ENCODE results near the gene VIT. TPM values are rescaled to one million over a fixed set of nuclear protein-coding genes. Genes with fewer than 3 reads are reported as not detected.

The VIT gene
- total RNA-seq, 2 donors from 2014 or later = 23.9 to 31.4 TPM

DNA sequence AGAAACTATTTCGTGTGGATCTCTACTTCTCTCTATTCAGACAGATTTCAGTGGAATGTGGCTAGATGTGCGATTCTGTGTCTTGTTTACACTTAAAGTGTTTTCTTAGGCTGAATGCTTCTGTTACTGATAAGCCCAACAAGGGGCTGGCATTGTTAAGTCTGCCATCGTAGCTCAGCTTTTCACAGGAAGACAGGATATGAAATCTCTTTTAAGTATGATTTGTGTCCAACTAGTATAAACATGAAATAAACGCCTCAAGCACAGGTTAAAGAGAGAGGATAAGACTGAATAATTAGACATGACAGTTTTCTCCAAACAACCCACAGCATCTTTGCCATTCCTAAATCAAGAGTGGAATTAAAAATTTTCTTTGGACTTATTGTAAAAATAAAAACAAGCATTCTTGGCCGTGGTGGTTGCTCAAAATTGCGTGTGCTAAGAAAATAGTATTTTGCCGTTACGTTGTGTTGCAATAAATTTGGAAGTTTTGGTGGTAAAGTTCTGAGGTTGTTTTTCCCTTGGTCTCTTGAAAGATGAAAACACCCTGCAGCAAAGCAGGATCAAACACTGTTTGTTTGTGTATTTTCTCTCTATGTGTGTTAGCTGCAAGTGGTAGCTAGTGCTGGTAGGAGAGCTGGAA is 1.0 kb downstream of the VIT start:
- TF ChIP-seq, protein P1, sequence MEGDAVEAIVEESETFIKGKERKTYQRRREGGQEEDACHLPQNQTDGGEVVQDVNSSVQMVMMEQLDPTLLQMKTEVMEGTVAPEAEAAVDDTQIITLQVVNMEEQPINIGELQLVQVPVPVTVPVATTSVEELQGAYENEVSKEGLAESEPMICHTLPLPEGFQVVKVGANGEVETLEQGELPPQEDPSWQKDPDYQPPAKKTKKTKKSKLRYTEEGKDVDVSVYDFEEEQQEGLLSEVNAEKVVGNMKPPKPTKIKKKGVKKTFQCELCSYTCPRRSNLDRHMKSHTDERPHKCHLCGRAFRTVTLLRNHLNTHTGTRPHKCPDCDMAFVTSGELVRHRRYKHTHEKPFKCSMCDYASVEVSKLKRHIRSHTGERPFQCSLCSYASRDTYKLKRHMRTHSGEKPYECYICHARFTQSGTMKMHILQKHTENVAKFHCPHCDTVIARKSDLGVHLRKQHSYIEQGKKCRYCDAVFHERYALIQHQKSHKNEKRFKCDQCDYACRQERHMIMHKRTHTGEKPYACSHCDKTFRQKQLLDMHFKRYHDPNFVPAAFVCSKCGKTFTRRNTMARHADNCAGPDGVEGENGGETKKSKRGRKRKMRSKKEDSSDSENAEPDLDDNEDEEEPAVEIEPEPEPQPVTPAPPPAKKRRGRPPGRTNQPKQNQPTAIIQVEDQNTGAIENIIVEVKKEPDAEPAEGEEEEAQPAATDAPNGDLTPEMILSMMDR (IDR thresholded peaks at IDR 0.05) = no peak
- H3K27ac ChIP-seq = no peak overlapping the region

DNA sequence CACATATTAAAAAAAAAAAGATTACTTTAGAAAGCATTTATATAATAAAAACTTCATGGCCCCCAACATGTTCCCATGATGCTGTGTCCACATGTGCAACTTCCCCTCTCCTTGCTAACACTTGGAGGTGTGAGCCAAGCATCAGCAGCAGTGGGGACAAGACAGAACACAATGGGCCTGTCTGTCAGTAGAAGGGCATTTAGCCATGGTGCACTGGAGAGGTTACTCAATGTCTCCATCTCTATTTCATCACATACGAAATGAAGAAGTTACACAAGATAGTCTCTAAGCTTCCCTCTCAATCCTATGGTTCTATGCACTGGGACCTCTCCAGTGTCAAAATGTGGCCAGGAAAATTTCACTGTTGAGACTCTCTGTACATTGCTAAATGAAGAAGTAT is 2.5 kb downstream of the VIT start:
- Histone ChIP-seq H3K36me3 (no peaks in the 10 kb centered on the region), H3K4me1 (ENCODE audit: control insufficient read depth in 1 of 2, low read depth in 2 of 2) (no peaks in the 10 kb centered on the region), H3K27me3 (replicated peaks; ENCODE audit: insufficient read depth) (no peaks in the 10 kb centered on the region), H3K27ac (no peak overlapping the region), H3K9me3 (no peaks in the 10 kb centered on the region), H3K4me3 (no peak overlapping the region)
- TF ChIP-seq, protein P1 (IDR thresholded peaks at IDR 0.05) = no peak
- ATAC-seq (ENCODE audit: insufficient number of reproducible peaks, low FRiP score, low read depth) (no peak), DNase-seq (ENCODE audit: low spot score) (no peak)

More for the DNA sequence above, 1.0 kb downstream of the VIT start:
- Histone ChIP-seq H3K27me3 (replicated peaks; ENCODE audit: insufficient read depth) (no peaks in the 10 kb centered on the region), H3K4me1 (ENCODE audit: control insufficient read depth in 1 of 2, low read depth in 2 of 2) (no peaks in the 10 kb centered on the region), H3K36me3 (no peaks in the 10 kb centered on the region), H3K4me3 (no peak overlapping the region), H3K9me3 (no peaks in the 10 kb centered on the region)
- DNase-seq (ENCODE audit: low spot score) (no peak), ATAC-seq (ENCODE audit: insufficient number of reproducible peaks, low FRiP score, low read depth) (no peak)

GRCh38 chr2:36700311-36700710 is 3.8 kb downstream of the VIT start:
- TF ChIP-seq, protein P1 (IDR thresholded peaks at IDR 0.05) = no peak
- no peak for DNase-seq (ENCODE audit: low spot score)
- no peaks in the 10 kb centered on the region for H3K36me3 ChIP-seq
- H3K27ac ChIP-seq = no peak overlapping the region
- no peak for ATAC-seq (ENCODE audit: insufficient number of reproducible peaks, low FRiP score, low read depth)
- no peaks in the 10 kb centered on the region for H3K4me1 ChIP-seq (ENCODE audit: control insufficient read depth in 1 of 2, low read depth in 2 of 2)
- H3K4me3 ChIP-seq = no peak overlapping the region
- no peaks in the 10 kb centered on the region for H3K9me3 ChIP-seq
- H3K27me3 ChIP-seq (replicated peaks; ENCODE audit: insufficient read depth) = no peaks in the 10 kb centered on the region

- H3K9me3 ChIP-seq = no peaks in the 10 kb centered on the region
- ATAC-seq (ENCODE audit: insufficient number of reproducible peaks, low FRiP score, low read depth) = no peak
- no peaks in the 10 kb centered on the region for H3K4me1 ChIP-seq (ENCODE audit: control insufficient read depth in 1 of 2, low read depth in 2 of 2)
- no peak overlapping the region for H3K4me3 ChIP-seq
- TF ChIP-seq, protein P1 (IDR thresholded peaks at IDR 0.05) = no peak
- H3K27ac ChIP-seq = no peak overlapping the region
- H3K27me3 ChIP-seq (replicated peaks; ENCODE audit: insufficient read depth) = no peaks in the 10 kb centered on the region
- H3K36me3 ChIP-seq = no peaks in the 10 kb centered on the region
- DNase-seq (ENCODE audit: low spot score) = no peak
These were observed 4.9 kb downstream of the VIT start for GRCh38 chr2:36701391-36701795.

- Histone ChIP-seq H3K36me3 (no peaks in the 10 kb centered on the region), H3K4me1 (ENCODE audit: control insufficient read depth in 1 of 2, low read depth in 2 of 2) (no peaks in the 10 kb centered on the region), H3K9me3 (no peaks in the 10 kb centered on the region), H3K4me3 (no peak overlapping the region), H3K27ac (no peak overlapping the region), H3K27me3 (replicated peaks; ENCODE audit: insufficient read depth) (no peaks in the 10 kb centered on the region)
- DNase-seq (ENCODE audit: low spot score) (no peak), ATAC-seq (ENCODE audit: insufficient number of reproducible peaks, low FRiP score, low read depth) (no peak)
- TF ChIP-seq, protein P1 (IDR thresholded peaks at IDR 0.05) = no peak
These were observed 5.4 kb downstream of the VIT start for GRCh38 chr2:36701918-36702317.
